Right forelimb (tissue), 1 donor: ENCODE measurements around the gene CNTN5.
"Not testable (repeated sequence)": the region's sequence is repeated elsewhere in the genome, so short reads cannot be mapped to it uniquely, and the experiment has no call there.

Experiments used
- DNase-seq: peaks from one replicate; pipeline ENCODE4 v3.0.0-alpha.2; 2018

CNTN5 gene

DNA sequence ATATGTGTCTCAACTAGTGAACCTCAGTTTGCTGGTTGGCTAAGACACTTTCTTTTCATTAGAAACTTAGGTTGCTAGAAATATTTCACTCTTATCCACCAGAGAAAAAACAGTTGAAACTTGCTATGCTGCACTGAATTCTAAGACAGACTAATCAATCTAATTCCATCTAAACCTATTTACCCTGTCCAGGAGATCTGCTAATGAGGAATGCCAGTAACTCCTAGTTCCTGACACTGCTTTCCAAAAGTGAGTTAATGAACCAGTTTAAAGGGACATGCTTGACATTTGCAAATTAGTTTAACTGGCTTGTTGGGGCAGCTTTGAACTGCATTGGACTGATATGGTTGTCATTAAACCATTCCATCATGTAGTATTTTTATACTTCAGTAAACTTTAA, 258.5 kb downstream of the CNTN5 start:
- no peak for DNase-seq

- no peak for DNase-seq
These were observed 260.6 kb downstream of the CNTN5 start for GRCh38 chr11:99281331-99281730.

DNA sequence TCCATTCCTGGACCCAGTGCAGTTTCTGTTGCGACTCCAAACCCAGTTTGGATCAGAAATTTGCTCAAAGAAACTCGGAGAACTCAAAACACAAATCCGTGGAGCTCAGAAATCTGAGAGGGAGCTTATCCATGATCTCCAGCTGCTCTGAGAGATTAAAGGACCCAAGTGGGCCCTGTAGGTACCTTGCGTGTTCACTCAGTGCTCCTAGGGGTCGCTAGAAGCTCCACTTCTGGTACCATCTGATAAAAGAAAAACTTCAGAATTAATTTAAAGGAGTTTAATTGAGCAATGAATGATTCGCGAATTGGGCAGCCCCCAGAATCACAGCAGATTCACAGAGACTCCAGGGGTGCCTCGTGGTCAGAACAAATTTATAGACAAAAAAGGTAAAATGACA, 277.2 kb downstream of the CNTN5 start:
- not testable (repeated sequence) for DNase-seq

DNA sequence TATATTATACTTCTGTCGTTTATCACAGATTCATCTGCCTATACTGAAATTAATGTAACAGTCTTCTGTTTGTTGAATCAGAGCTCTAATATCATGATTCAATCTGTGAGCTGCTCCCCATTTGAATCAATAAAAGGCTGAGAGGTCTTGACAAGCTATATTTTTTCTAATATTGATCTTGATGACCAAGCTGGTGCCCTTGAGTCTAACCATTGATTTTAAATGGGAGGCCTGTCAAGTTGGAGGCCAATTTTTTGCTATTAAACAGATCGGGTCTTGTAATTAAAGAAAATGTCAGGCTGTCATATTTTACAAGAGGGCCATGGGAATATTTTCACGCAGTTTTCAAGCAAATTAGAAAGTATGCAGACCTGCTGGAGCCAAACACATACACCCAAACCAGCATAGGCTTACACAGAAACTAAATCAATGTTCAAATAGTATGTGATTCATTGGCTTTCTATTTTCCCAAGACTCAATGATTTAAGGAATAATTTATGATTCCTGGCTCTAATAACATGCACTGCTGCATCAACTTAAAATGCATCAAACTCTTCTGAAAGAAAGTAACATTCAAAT, 286.9 kb downstream of the CNTN5 start:
- DNase-seq: no peak

DNA sequence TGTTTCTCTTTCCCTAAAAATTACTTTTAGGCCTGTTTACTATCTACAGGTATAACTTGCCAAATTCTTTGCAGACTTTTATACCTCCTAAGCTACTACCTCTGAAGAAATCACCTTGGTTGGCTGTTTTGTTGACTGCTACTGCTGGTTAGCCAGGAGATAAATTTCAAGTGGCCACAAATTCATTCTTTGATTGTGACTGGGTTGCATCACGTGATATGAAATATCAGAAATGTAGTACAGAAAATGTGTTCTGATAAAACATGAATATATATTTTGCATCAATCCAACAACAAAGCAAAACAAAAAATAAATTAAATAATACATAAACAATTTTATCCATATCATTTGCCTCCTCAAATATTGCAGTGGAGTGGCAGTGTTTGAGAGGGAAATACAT, 291.1 kb downstream of the CNTN5 start:
- no peak for DNase-seq

DNA sequence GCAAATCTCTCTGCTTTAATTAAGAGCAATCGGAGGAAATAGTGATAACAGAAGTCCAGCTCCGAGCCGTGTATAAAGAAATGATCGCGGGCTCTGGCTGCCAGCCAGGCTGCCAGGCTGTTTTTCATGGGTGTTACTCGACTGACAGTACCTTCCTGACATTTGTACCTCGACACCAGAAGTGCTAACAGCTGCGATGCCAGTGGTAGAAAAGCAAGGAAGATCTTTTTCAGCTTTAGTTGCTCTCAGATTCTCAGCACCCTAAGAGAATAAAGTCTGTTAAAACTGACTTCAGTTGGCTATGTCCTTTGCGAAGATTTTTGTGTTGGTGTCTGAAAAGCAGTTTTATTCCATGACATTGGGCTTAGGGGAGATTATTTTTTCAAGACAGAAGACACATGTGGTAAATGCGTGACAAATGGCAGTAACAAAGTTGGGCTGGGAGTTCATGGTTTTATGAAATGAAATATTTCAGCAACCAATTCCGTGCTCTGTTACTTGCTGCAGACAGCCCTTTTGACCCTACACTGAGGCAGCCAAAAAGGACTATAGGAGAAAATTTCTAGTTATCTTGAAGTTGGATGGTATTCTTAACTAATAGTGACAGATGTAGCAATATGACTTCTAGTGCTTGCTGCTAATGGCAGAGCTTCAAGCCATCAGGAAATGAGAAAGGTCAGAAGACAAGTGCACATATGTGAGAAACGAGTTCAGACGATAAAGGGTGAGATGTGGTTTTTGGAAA, 296.2 kb downstream of the CNTN5 start:
- no peak for DNase-seq

GRCh38 chr11:99320769-99321290, 300.1 kb downstream of the CNTN5 start:
- DNase-seq: no peak

GRCh38 chr11:99325847-99326246, 305.1 kb downstream of the CNTN5 start:
- DNase-seq: no peak

GRCh38 chr11:99327066-99327465, 306.3 kb downstream of the CNTN5 start:
- no peak for DNase-seq

DNA sequence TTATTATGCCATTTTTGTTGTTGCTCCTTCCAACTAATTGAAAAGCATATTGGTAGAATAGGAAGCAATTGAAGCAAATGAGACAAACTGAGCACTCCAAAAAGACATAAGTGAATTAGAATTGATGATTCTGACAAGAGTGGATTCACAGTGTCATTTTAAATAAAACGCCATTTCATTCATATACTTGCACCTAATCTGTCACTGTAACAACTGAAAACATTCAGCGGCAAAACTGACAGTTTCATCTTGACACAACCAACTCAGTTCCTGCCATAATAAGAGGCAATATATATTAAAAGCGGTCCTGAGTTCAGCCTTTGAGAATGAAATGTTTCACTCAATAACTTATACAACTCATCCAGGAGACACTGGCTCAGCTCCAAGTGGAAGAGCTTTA, 306.8 kb downstream of the CNTN5 start:
- no peak for DNase-seq

DNA sequence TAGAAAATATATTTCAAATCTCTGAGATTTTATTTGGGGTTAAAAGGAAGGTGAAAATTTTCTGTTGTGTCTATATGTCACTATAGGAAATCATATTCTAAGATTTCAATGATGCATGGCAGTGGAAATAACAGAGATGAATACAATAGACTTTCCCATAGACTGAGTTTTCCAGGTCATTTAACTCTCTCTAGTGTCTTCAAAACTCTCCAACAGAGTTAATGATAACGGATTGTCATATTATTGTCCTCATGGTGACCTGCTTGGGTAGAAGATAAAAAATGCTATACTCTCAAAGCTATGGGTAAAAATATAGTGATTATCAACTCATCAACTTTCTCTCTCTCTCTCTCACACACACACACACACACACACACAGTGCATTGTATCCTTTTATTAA, 312.9 kb downstream of the CNTN5 start:
- no peak for DNase-seq

DNA sequence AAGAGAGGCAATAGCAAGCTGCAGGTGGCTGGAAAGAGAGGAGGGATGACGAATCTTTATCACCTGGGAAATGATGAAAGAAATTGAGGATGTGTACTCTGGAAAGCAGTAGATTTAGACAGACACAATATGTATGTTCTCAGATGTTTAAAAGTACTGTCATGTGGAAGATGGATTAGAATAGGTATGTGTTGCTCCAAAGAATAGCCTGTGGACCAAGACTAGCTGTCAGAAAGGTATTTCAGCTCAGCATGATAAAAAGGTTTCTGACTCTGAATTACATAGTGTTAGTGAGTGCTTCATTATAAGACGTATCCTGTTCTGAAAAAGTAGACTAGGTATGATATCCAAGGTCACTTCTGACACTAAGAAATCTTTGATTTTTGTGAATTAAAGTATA, 322.4 kb downstream of the CNTN5 start:
- DNase-seq: no peak

DNA sequence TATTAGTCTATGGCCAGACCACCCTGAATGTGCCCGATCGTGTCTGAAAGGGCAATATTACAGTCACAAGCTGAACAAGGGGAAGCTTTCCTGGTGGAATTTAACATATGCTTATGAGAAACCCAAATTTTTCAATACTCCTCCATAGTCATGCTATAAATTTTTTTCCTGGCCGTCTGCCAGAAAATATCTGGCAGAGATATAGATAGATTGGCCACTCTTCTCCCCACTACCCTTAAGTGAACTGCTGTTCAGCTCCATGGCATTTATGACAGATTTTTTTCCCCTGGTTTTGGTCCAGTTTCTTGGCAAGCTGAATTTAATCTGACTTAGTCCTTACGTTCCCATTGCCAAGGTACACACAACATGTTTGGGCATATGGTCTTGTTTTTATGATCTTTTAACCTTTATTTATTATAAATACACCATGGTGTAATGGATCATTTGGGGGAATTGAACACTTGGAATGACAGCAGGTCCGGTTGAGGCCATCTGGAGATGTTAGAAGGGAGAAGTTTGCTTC, 328.5 kb downstream of the CNTN5 start:
- DNase-seq: no peak

DNA sequence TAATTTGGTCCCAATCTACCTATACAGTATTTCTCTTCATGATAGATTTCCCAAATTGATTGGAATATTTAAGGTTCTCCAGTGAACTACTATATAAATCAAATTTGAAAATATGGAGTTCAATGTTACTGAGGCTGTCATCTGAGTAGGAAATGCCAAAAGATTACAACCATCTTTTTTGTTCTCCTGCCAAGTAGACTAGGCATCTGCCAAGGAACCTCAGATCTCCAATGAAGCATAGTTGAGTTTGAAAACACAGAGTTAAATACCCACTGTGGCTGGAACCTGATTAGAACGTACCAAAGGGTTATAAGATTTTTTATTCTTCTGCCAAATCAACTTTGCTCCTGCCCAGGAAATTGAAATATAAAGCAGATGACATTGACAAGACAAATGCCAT, 330.9 kb downstream of the CNTN5 start:
- no peak for DNase-seq

- no peak for DNase-seq
These were observed 331.9 kb downstream of the CNTN5 start for GRCh38 chr11:99352642-99353041.

DNA sequence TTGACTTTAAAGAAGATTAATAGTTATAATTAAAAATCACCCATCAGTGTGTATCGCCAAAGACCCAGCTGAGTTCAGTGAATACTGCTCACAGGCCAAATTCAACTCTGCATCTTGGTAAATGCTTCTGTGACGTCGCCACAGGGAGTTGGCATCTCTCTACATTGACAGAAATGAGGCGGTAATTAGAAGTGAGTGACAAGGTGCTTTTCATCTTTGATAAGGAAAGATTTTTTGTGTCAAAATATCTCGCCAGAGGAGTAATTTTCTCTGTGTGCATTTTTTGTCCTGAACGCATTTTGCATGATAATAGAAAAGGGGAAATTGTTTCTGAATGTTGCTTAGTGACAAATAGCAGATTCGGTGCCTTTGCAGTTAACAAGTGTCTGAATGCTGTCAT, 345.8 kb downstream of the CNTN5 start:
- DNase-seq: no peak

GRCh38 chr11:99368583-99368982, 347.8 kb downstream of the CNTN5 start:
- no peak for DNase-seq

DNA sequence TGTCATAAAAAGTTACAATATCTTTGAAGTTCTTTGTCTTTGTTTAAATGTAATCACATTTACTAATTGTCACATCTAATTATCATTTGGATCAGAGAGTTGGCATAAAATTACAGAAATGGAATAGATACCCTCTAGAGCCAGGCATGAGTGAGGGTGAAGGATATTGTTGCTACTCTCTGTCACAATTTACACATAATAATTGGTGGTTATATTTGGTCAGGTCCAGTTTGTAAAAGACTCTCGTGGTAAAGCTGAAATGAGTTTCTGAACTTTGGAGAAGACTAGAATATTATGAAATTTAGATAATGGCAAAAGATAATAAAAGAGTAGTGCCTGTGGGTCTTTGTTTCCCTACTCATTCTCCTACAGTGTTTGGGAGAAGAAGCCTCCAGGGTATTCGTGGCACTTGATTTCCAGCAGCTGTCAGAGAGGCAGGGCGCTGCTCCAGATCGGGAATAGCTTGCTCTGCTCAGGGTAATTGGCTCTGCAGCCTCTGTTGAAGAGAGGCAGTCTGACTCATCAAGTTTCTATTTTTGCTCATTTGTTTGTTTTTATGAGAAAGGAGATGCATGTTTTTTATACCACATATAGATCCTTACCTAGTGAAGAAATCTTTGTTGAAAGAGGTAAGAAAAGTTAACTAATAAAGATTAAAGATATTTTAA, 349.9 kb downstream of the CNTN5 start:
- DNase-seq: no peak

DNA sequence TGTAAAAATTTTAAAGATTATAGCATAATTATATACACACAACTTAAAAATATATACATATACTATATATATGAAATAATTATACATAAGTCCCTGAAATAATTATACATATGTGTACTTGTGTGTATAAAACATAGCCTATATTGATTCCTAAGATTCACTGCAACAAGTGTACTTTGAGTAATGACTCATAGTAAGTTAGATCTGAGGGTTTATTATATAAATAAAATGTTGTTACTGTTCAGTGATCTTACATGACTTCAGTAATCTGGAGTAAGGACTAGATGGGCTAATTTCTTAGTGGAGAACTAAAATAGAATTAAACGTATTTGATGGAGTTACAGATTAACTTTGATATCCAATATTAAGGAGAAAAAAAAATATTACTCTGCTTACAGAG, 350.5 kb downstream of the CNTN5 start:
- DNase-seq: no peak

DNA sequence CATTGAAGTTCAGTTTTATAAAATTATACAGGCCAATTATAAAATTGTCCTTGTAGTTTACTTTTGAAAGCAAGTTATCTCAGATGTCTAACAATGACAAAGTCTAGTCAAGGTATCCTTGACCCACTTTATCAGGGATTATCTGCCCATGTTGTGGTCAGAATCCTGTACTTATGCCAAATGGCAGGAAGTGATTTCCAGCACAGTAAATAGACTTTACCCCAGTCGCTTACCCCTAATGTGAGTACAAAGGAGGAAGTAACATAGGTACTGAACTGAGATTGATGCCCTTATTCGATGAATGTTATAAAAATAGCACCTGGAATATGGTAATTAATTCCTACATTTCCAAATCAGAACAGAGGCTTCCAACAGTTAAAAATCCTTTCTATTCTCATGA, 355.7 kb downstream of the CNTN5 start:
- no peak for DNase-seq

GRCh38 chr11:99383648-99384245, 363.0 kb downstream of the CNTN5 start:
- no peak for DNase-seq

DNA sequence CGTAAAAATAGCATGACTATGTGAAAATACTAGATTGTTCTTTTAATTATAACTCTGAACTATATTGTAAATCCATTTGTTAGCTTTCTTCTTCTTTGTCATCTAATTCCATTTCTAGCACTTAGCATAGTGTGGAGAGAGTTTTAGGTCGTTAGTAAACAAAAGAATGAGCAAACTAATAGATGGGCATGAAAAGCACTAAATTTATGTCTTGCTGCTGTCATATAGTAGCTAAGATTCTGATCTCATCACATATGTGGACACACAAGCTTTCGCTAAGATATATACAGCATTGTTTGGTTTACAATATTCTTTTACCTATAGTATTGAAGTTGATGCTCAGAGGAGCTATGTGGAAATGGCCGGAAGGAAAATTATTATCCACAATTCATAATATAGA, 370.5 kb downstream of the CNTN5 start:
- no peak for DNase-seq

- DNase-seq: no peak
These were observed 385.6 kb downstream of the CNTN5 start for GRCh38 chr11:99406345-99406744.

GRCh38 chr11:99410636-99411035, 389.9 kb downstream of the CNTN5 start:
- DNase-seq: no peak
